ENCODE results near the gene PAK1.

PAK1 gene

GRCh38 chr11:77436506-77436905 lies 37.4 kb downstream of the PAK1 start:
- no peak for DNase-seq (ENCODE audit: low spot score)

- no peak for DNase-seq (ENCODE audit: low spot score)
These were observed 37.9 kb downstream of the PAK1 start for GRCh38 chr11:77435972-77436371.

GRCh38 chr11:77431813-77432212 lies 42.1 kb downstream of the PAK1 start:
- DNase-seq (ENCODE audit: low spot score), result no peak

GRCh38 chr11:77428598-77428997 lies 45.3 kb downstream of the PAK1 start:
- DNase-seq (ENCODE audit: low spot score), result no peak

GRCh38 chr11:77425346-77425745 lies 48.5 kb downstream of the PAK1 start:
- no peak for DNase-seq (ENCODE audit: low spot score)

- DNase-seq (ENCODE audit: low spot score), result no peak
These were observed 49.2 kb downstream of the PAK1 start for GRCh38 chr11:77424644-77425043.

GRCh38 chr11:77423624-77424023 lies 50.3 kb downstream of the PAK1 start:
- DNase-seq (ENCODE audit: low spot score), result no peak

GRCh38 chr11:77422687-77423086 lies 51.2 kb downstream of the PAK1 start:
- no peak for DNase-seq (ENCODE audit: low spot score)

GRCh38 chr11:77421041-77421723 lies 52.7 kb downstream of the PAK1 start:
- no peak for DNase-seq (ENCODE audit: low spot score)

- no peak for DNase-seq (ENCODE audit: low spot score)
These were observed 54.8 kb downstream of the PAK1 start for GRCh38 chr11:77418971-77419597.

- DNase-seq (ENCODE audit: low spot score), result no peak
These were observed 55.5 kb downstream of the PAK1 start for GRCh38 chr11:77418155-77418970.

GRCh38 chr11:77416357-77416756 lies 57.5 kb downstream of the PAK1 start:
- DNase-seq (ENCODE audit: low spot score), result no peak

- DNase-seq (ENCODE audit: low spot score), result no peak
These were observed 59.9 kb downstream of the PAK1 start for GRCh38 chr11:77413850-77414460.

- no peak for DNase-seq (ENCODE audit: low spot score)
These were observed 61.1 kb downstream of the PAK1 start for GRCh38 chr11:77412814-77413213.

GRCh38 chr11:77411717-77412441 lies 62.0 kb downstream of the PAK1 start:
- peak; percentile 72 for DNase-seq (ENCODE audit: low spot score)

- DNase-seq (ENCODE audit: low spot score), result no peak
These were observed 62.7 kb downstream of the PAK1 start for GRCh38 chr11:77411137-77411707.

GRCh38 chr11:77410076-77410827 lies 63.6 kb downstream of the PAK1 start:
- DNase-seq (ENCODE audit: low spot score), result no peak

- no peak for DNase-seq (ENCODE audit: low spot score)
These were observed 64.8 kb downstream of the PAK1 start for GRCh38 chr11:77409046-77409445.

GRCh38 chr11:77407613-77408012 lies 66.3 kb downstream of the PAK1 start:
- DNase-seq (ENCODE audit: low spot score), result no peak

GRCh38 chr11:77406396-77406795 lies 67.5 kb downstream of the PAK1 start:
- DNase-seq (ENCODE audit: low spot score), result no peak

- no peak for DNase-seq (ENCODE audit: low spot score)
These were observed 70.7 kb downstream of the PAK1 start for GRCh38 chr11:77403211-77403610.
